Stimulated activated CD8-positive, alpha-beta memory T cell treated with anti-CD3 and anti-CD28 coated beads, Interleukin-4, amount 100 ng/mL, for 48 hours (primary cell): ENCODE data around the gene ITM2B.

Experiments
- DNase-seq: peaks from one replicate; pipeline ENCODE4 v3.0.0-alpha.2; 2020

Gene ITM2B

GRCh38 chr13:48263196-48263595, 30.2 kb downstream of the ITM2B start:
- no peak for DNase-seq

- DNase-seq: no peak
These were observed 31.1 kb downstream of the ITM2B start for GRCh38 chr13:48264058-48264457.

- DNase-seq: peak; percentile 48
These were observed 32.3 kb downstream of the ITM2B start for GRCh38 chr13:48265217-48265815.

- no peak for DNase-seq
These were observed 33.1 kb downstream of the ITM2B start for GRCh38 chr13:48266150-48266549.

GRCh38 chr13:48266701-48267639, 34.0 kb downstream of the ITM2B start:
- no peak for DNase-seq

- no peak for DNase-seq
These were observed 35.0 kb downstream of the ITM2B start for GRCh38 chr13:48268019-48268418.

GRCh38 chr13:48273346-48273745, 40.3 kb downstream of the ITM2B start:
- DNase-seq: no peak

- DNase-seq: no peak
These were observed 42.5 kb downstream of the ITM2B start for GRCh38 chr13:48275507-48275906.

GRCh38 chr13:48278806-48279205, 45.8 kb downstream of the ITM2B start:
- DNase-seq: no peak

GRCh38 chr13:48281556-48281955, 48.5 kb downstream of the ITM2B start:
- no peak for DNase-seq

- DNase-seq: no peak
These were observed 58.7 kb downstream of the ITM2B start for GRCh38 chr13:48291730-48292129.

GRCh38 chr13:48292650-48293049, 59.6 kb downstream of the ITM2B start:
- no peak for DNase-seq

- no peak for DNase-seq
These were observed 61.6 kb downstream of the ITM2B start for GRCh38 chr13:48294653-48295052.

- no peak for DNase-seq
These were observed 62.3 kb downstream of the ITM2B start for GRCh38 chr13:48295271-48295670.

- no peak for DNase-seq
These were observed 63.5 kb downstream of the ITM2B start for GRCh38 chr13:48296528-48296927.

GRCh38 chr13:48297131-48297786, 64.3 kb downstream of the ITM2B start:
- DNase-seq: no peak

GRCh38 chr13:48299591-48299990, 66.6 kb downstream of the ITM2B start:
- no peak for DNase-seq

GRCh38 chr13:48302871-48303358, 69.9 kb downstream of the ITM2B start:
- DNase-seq: no peak

- peak; percentile 92 for DNase-seq
These were observed 70.5 kb downstream of the ITM2B start, which contains the start of gene RB1 for GRCh38 chr13:48303359-48304142. RB1 (plus strand) TSS chr13:48303751; CDS start chr13:48303913, 162 bp downstream.

- DNase-seq: peak; percentile 44
These were observed 71.3 kb downstream of the ITM2B start for GRCh38 chr13:48304143-48304876.

- DNase-seq: no peak
These were observed 78.2 kb downstream of the ITM2B start for GRCh38 chr13:48311223-48311622.
